Loucy (cell line): Measurements from ENCODE around the gene SH2D3C.
A peak's percentile ranks its signal among the peaks of the same experiment; 100 is the strongest.

Experiments
- H2AFZ ChIP-seq: fragments of 200-600 bp; sonication (generic); 2 replicates; pipeline ENCODE4 v1.6.0; 2016; ENCODE audit warnings: antibody characterized with exemption, mild to moderate bottlenecking, low read length, moderate library complexity
- H3F3A ChIP-seq: fragments of 200-600 bp; 2 replicates; pipeline ENCODE4 v1.6.0; 2016; ENCODE audit warnings: antibody characterized with exemption, low read depth, mild to moderate bottlenecking
- H3K27me3 ChIP-seq: fragments of 200-600 bp; sonication (generic); 2 replicates; pipeline ENCODE4 v1.6.1; 2014; ENCODE audit warnings: low read length, mild to moderate bottlenecking; ENCODE audit not compliant: insufficient read depth, poor library complexity, severe bottlenecking
- H3K36me3 ChIP-seq: fragments of 200-600 bp; sonication (generic); 2 replicates; pipeline ENCODE4 v1.6.1; 2016; ENCODE audit warnings: low read length; ENCODE audit not compliant: insufficient read depth
- H3K4me1 ChIP-seq: fragments of 200-600 bp; sonication (generic); 2 replicates; pipeline ENCODE4 v1.5.1; 2014; ENCODE audit warnings: low read length, mild to moderate bottlenecking; ENCODE audit not compliant: insufficient read depth, poor library complexity, severe bottlenecking
- H3K4me2 ChIP-seq: fragments of 200-600 bp; sonication (generic); 2 replicates; pipeline ENCODE4 v1.6.0; 2014; ENCODE audit warnings: antibody characterized with exemption, low read length, low read depth, mild to moderate bottlenecking; ENCODE audit not compliant: poor library complexity, severe bottlenecking
- H3K4me3 ChIP-seq: fragments of 200-600 bp; sonication (generic); 2 replicates; pipeline ENCODE4 v1.5.1; 2014; ENCODE audit warnings: low read length, mild to moderate bottlenecking, mixed read lengths; ENCODE audit not compliant: poor library complexity, severe bottlenecking
- H3K79me2 ChIP-seq: fragments of 200-600 bp; sonication (generic); 2 replicates; pipeline ENCODE4 v1.6.1; 2014; ENCODE audit warnings: low read length; ENCODE audit not compliant: insufficient read depth
- H3K9ac ChIP-seq: fragments of 200-600 bp; sonication (generic); 2 replicates; pipeline ENCODE4 v1.6.0; 2014; ENCODE audit warnings: mild to moderate bottlenecking, low read depth, low read length, moderate library complexity; ENCODE audit not compliant: poor library complexity, severe bottlenecking
- H3K9me2 ChIP-seq: fragments of 200-600 bp; sonication (generic); replicated peaks from 2 replicates; pipeline ENCODE4 v1.6.1; 2016; ENCODE audit warnings: low read depth, low read length, mixed read lengths
- H3K9me3 ChIP-seq: fragments of 200-600 bp; sonication (generic); 2 replicates; pipeline ENCODE4 v1.6.1; 2014; ENCODE audit warnings: mild to moderate bottlenecking, antibody characterized with exemption, low read length, low read depth; ENCODE audit not compliant: insufficient read depth
- H4K20me1 ChIP-seq: fragments of 200-600 bp; sonication (generic); 2 replicates; pipeline ENCODE4 v1.6.0; 2014; ENCODE audit warnings: antibody characterized with exemption, low read length, mild to moderate bottlenecking; ENCODE audit not compliant: insufficient read depth, poor library complexity, severe bottlenecking
- CTCF ChIP-seq: fragments of 200-600 bp; sonication (generic); conservative IDR thresholded peaks from 2 replicates; pipeline ENCODE4 v1.5.1; 2014; ENCODE audit warnings: mild to moderate bottlenecking, antibody characterized with exemption, low read length
- EZH2phosphoT487 ChIP-seq: fragments of 200-600 bp; IDR thresholded peaks from 2 replicates; pipeline ENCODE4 v1.6.1; 2018; ENCODE audit warnings: antibody characterized with exemption, mild to moderate bottlenecking, moderate library complexity, borderline replicate concordance

SH2D3C gene

GRCh38 chr9:127767410-127767809, 11.1 kb downstream of the SH2D3C start:
- peak overlapping the region; percentile 36 for H3K4me3 ChIP-seq
- no peak for TF ChIP-seq EZH2phosphoT487
- TF ChIP-seq CTCF: no peak
- H3K9ac ChIP-seq: peak overlapping the region; percentile 52
- H3K4me1 ChIP-seq: peaks cover 43% of the 10 kb centered on the region
- H2AFZ ChIP-seq: no peak overlapping the region
- no peaks in the 10 kb centered on the region for H3K27me3 ChIP-seq
- H3K79me2 ChIP-seq: peaks cover 87% of the 10 kb centered on the region
- peak overlapping the region; percentile 57 for H3K4me2 ChIP-seq
- H3K9me3 ChIP-seq: no peaks in the 10 kb centered on the region
- H4K20me1 ChIP-seq: peaks cover 55% of the 10 kb centered on the region
- peaks cover 31% of the 10 kb centered on the region; the same call in 1 of the 2 replicates for H3K36me3 ChIP-seq
- peaks cover 6% of the 10 kb centered on the region for H3F3A ChIP-seq
- no peaks in the 10 kb centered on the region for H3K9me2 ChIP-seq

- H3K4me1 ChIP-seq: peaks cover 31% of the 10 kb centered on the region
Observed at GRCh38 chr9:127765418-127765817, 13.0 kb downstream of the SH2D3C start.

GRCh38 chr9:127763918-127764384, 14.5 kb downstream of the SH2D3C start:
- no peaks in the 10 kb centered on the region for H3K27me3 ChIP-seq
- no peaks in the 10 kb centered on the region for H3F3A ChIP-seq
- H3K9ac ChIP-seq: no peak overlapping the region
- TF ChIP-seq EZH2phosphoT487: no peak
- TF ChIP-seq CTCF: peak; percentile 69
- peaks cover 71% of the 10 kb centered on the region for H3K79me2 ChIP-seq
- peaks cover 21% of the 10 kb centered on the region for H3K4me1 ChIP-seq
- peaks cover 31% of the 10 kb centered on the region for H4K20me1 ChIP-seq
- H2AFZ ChIP-seq: no peak overlapping the region
- no peak overlapping the region for H3K4me2 ChIP-seq
- peaks cover 44% of the 10 kb centered on the region; the same call in 1 of the 2 replicates for H3K36me3 ChIP-seq
- no peaks in the 10 kb centered on the region for H3K9me2 ChIP-seq
- no peak overlapping the region for H3K4me3 ChIP-seq
- no peaks in the 10 kb centered on the region for H3K9me3 ChIP-seq

More at GRCh38 chr9:127765418-127765817, 13.0 kb downstream of the SH2D3C start:
- Histone ChIP-seq H3K36me3 (peaks cover 40% of the 10 kb centered on the region; the same call in 1 of the 2 replicates), H2AFZ (no peak overlapping the region), H3K79me2 (peaks cover 85% of the 10 kb centered on the region), H3K4me3 (no peak overlapping the region), H4K20me1 (peaks cover 41% of the 10 kb centered on the region), H3K4me2 (no peak overlapping the region), H3K9me2 (no peaks in the 10 kb centered on the region), H3K27me3 (no peaks in the 10 kb centered on the region), H3K9me3 (no peaks in the 10 kb centered on the region), H3K9ac (no peak overlapping the region), H3F3A (no peaks in the 10 kb centered on the region)
- TF ChIP-seq CTCF: no peak
- no peak for TF ChIP-seq EZH2phosphoT487
